Fibroblast of skin of abdomen (primary cell): ENCODE results near the gene NUP133.
"Not testable (repeated sequence)": the region's sequence is repeated elsewhere in the genome, so short reads cannot be mapped to it uniquely, and the experiment has no call there.

Experiments
- DNase-seq: peaks from one replicate; pipeline ENCODE4 v3.0.0-alpha.2; 2013

Gene NUP133

GRCh38 chr1:229448354-229448753 is 59.8 kb downstream of the NUP133 start:
- DNase-seq: no peak

GRCh38 chr1:229447809-229448252 is 60.3 kb downstream of the NUP133 start:
- no peak for DNase-seq

GRCh38 chr1:229445828-229446227 is 62.3 kb downstream of the NUP133 start:
- DNase-seq: no peak

GRCh38 chr1:229440851-229441537 is 67.1 kb downstream of the NUP133 start:
- peak; percentile 79 for DNase-seq

GRCh38 chr1:229438021-229438420 is 70.1 kb downstream of the NUP133 start:
- DNase-seq: no peak

GRCh38 chr1:229437443-229437842 is 70.7 kb downstream of the NUP133 start:
- DNase-seq: peak; percentile 28

- DNase-seq: no peak
Measured at GRCh38 chr1:229436201-229436600, 71.9 kb downstream of the NUP133 start.

GRCh38 chr1:229434641-229435051 is 73.5 kb downstream of the NUP133 start:
- no peak for DNase-seq

- DNase-seq: no peak
Measured at GRCh38 chr1:229434005-229434640, 74.0 kb downstream of the NUP133 start, which contains the start of gene ACTA1. Gene ACTA1, minus strand, starts transcription at chr1:229434094. Its CDS starts 979 bp downstream, at chr1:229433115.

GRCh38 chr1:229433364-229434004 is 74.7 kb downstream of the NUP133 start:
- no peak for DNase-seq

GRCh38 chr1:229432905-229433304 is 75.2 kb downstream of the NUP133 start:
- no peak for DNase-seq

GRCh38 chr1:229432116-229432461 is 76.1 kb downstream of the NUP133 start:
- DNase-seq: no peak

- DNase-seq: no peak
Measured at GRCh38 chr1:229431284-229432115, 76.6 kb downstream of the NUP133 start.

GRCh38 chr1:229430761-229431283 is 77.3 kb downstream of the NUP133 start:
- peak; percentile 51 for DNase-seq

GRCh38 chr1:229428256-229428655 is 79.9 kb downstream of the NUP133 start:
- no peak for DNase-seq

GRCh38 chr1:229427572-229427971 is 80.6 kb downstream of the NUP133 start:
- DNase-seq: no peak

GRCh38 chr1:229425564-229426159 is 82.5 kb downstream of the NUP133 start:
- no peak for DNase-seq

- no peak for DNase-seq
Measured at GRCh38 chr1:229420765-229421164, 87.4 kb downstream of the NUP133 start.

- no peak for DNase-seq
Measured at GRCh38 chr1:229420224-229420623, 87.9 kb downstream of the NUP133 start.

- not testable (repeated sequence) for DNase-seq
Measured at GRCh38 chr1:229418586-229418985, 89.6 kb downstream of the NUP133 start.

- DNase-seq: not testable (repeated sequence)
Measured at GRCh38 chr1:229412810-229413209, 95.3 kb downstream of the NUP133 start.

GRCh38 chr1:229412056-229412455 is 96.1 kb downstream of the NUP133 start:
- no peak for DNase-seq
